HepG2 (cell line): ENCODE data around the gene ACAT2. TPM values are rescaled to one million over a fixed set of nuclear protein-coding genes. Genes with fewer than 3 reads are reported as not detected.

Experiments used
- EEA1 ChIP-seq: sonication (generic); formaldehyde crosslinking; IDR thresholded peaks from 2 replicates; pipeline ENCODE4 v1.5.1; 2020; ENCODE audit warnings: mild to moderate bottlenecking, missing genetic modification reagents, borderline replicate concordance
- KIAA2018 ChIP-seq: sonication (generic); formaldehyde crosslinking; IDR thresholded peaks from 2 replicates; pipeline ENCODE4 v1.5.0; 2020; ENCODE audit warnings: mild to moderate bottlenecking, missing genetic modification reagents, borderline replicate concordance
- MAFF ChIP-seq: IDR thresholded peaks from 2 replicates; pipeline ENCODE4 v1.6.1; 2011; ENCODE audit warnings: low read depth, low read length, improper control_type of control experiment
- NFATC3 ChIP-seq: sonication (generic); formaldehyde crosslinking; IDR thresholded peaks from 2 replicates; pipeline ENCODE4 v1.5.1; 2020; ENCODE audit warnings: mild to moderate bottlenecking, missing genetic modification reagents
- SMAD3 ChIP-seq: sonication (generic); formaldehyde crosslinking; IDR thresholded peaks from 2 replicates; pipeline ENCODE4 v1.4.0; 2020; ENCODE audit warnings: missing genetic modification reagents
- U2AF1 ChIP-seq: fragments of 200-400 bp; formaldehyde crosslinking; optimal IDR thresholded peaks from 2 replicates; pipeline ENCODE3; 2017; ENCODE audit warnings: mild to moderate bottlenecking, low read depth, low read length
- ZNF333 ChIP-seq: sonication (generic); formaldehyde crosslinking; IDR thresholded peaks from 2 replicates; pipeline ENCODE4 v1.4.0; 2020; ENCODE audit warnings: mild to moderate bottlenecking, missing genetic modification reagents, borderline replicate concordance
- ZNF614 ChIP-seq: IDR thresholded peaks from 2 replicates; pipeline ENCODE4 v1.6.1; 2018; ENCODE audit warnings: missing biosample characterization, missing genetic modification reagents, inconsistent platforms, borderline replicate concordance
- ZZZ3 ChIP-seq: sonication (generic); formaldehyde crosslinking; IDR thresholded peaks from 2 replicates; pipeline ENCODE4 v1.4.0; 2020; ENCODE audit warnings: missing genetic modification reagents, mild to moderate bottlenecking, borderline replicate concordance
- polyA plus RNA-seq, 8 experiments: library from polyadenylated mRNA; depleted of rRNA in 3 of 8; stranded (reverse) in 7 of 8; unstranded in 1 of 8; fragments of >200 nt; fragmentation: Illumina TruSeq in 4 of 8; extraction: Trizol in 4 of 8; gene quantifications; 2 replicates each; pipeline versions ENCODE4 v1.2.1 to v1.2.3, GENCODE V29; 2011 to 2016; ENCODE audit warnings: low read depth in 4 of 8, missing spikeins in 1 of 8, mixed read lengths in 1 of 8; ENCODE audit not compliant: insufficient read depth in 1 of 8
- total RNA-seq, 5 experiments: library from RNA; depleted of rRNA; stranded (reverse); fragments of >200 nt; fragmentation: Illumina TruSeq; extraction: Trizol; gene quantifications; 2 replicates each; pipeline ENCODE4 v1.2.3, GENCODE V29; 2016; ENCODE audit warnings: low read depth in 1 of 5
- TF ChIP-seq, protein P1 (sequence below): fragments of 450-650 bp; IDR thresholded peaks from 2 replicates; pipeline ENCODE4 v1.6.1; 2016

ACAT2 gene
- total and polyA plus RNA-seq, 2 of the 13 experiments (the other 11 are each of a cell fraction or from before 2014, with no cell fraction given), result 121 to 534 TPM

DNA sequence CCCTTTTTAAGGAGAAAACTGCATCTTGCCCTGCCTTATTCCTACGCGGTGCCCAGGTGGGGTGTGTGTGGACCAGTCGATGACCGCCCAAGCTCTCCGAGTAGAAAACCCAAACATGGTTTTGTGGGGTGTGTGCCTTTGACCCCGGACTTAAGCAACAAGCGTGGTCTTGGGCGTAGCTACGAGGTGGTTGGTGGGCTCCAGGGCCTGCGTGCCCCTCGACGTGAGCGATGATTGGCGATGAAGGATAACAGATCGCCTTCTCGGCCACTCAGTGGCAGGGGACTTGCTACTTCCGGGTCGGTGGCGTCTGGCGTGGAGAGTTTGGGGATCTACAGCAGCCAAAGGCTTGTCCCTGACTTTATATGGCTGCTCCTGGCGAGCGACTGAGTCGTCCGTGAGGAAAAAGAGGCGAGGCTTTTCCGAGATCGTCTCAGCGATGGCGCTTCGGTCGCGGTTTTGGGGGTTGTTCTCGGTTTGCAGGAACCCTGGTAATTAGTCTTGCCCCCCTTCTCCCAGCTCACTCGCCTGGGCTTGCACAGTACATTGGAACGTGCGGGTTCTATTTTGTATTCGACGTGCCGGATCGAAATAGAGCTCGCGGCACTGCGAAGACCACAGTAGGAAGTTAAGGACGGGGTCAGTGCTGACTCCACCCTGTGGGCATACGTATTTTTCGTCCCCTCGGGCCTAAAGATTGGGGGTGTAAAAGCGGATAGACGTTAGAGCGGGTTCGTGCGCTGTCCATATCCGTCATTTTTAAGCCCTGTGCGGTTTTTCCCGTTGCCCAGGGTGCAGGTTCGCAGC, 28.5 kb downstream of the ACAT2 start, which contains the start of gene MRPL18 (continued):
- no peak for TF ChIP-seq KIAA2018 (CRISPR knock-in tag)
- TF ChIP-seq ZZZ3, result peak; percentile 73; the same call in 1 of the 2 replicates
- peak; percentile 72; the same call in 1 of the 2 replicates for TF ChIP-seq ZNF614 (CRISPR knock-in tag)
- TF ChIP-seq EEA1 (CRISPR knock-in tag), result peak; percentile 63; the same call in 1 of the 2 replicates
- no peak for TF ChIP-seq MAFF
- no peak; the same call in 1 of the 2 replicates for TF ChIP-seq SMAD3 (CRISPR knock-in tag)
- no peak for TF ChIP-seq ZNF333 (CRISPR knock-in tag)
- no peak for TF ChIP-seq U2AF1
- TF ChIP-seq, protein P1, sequence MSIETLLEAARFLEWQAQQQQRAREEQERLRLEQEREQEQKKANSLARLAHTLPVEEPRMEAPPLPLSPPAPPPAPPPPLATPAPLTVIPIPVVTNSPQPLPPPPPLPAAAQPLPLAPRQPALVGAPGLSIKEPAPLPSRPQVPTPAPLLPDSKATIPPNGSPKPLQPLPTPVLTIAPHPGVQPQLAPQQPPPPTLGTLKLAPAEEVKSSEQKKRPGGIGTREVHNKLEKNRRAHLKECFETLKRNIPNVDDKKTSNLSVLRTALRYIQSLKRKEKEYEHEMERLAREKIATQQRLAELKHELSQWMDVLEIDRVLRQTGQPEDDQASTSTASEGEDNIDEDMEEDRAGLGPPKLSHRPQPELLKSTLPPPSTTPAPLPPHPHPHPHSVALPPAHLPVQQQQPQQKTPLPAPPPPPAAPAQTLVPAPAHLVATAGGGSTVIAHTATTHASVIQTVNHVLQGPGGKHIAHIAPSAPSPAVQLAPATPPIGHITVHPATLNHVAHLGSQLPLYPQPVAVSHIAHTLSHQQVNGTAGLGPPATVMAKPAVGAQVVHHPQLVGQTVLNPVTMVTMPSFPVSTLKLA, result peak; percentile 60; the same call in 1 of the 2 replicates
- no peak for TF ChIP-seq NFATC3 (CRISPR knock-in tag)
